HG03520 (cell line): ENCODE measurements around the gene ADGRV1.

ENCODE experiments used
- ATAC-seq: cut with Tn5 transposase; IDR thresholded peaks from one replicate; pipeline ENCODE4 v1.9.1; 2021; ENCODE audit warnings: mild to moderate bottlenecking, moderate library complexity; ENCODE audit not compliant: unreplicated experiment

Gene ADGRV1

DNA sequence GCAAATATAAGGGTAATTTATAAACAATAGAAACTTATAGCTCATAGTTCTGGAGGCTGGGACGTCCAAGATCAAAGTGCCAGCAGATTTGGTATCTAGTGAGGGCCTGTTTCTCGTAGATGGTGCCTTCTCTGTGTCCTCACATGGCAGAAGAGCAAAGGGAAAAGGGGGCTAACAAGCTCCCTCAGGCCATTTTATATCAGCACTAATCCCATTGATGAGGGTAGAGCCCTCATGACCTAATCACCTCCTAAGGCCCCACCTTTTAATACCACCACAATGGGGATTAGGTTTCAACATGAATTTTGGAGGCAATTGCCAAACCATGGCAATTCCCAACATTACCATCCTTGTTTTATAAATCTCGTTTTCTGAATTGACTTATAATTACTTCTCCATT, 564.7 kb downstream of the ADGRV1 start:
- no peak for ATAC-seq

GRCh38 chr5:91123901-91124300, 565.3 kb downstream of the ADGRV1 start:
- no peak for ATAC-seq

- no peak for ATAC-seq
These were observed 567.3 kb downstream of the ADGRV1 start for GRCh38 chr5:91125916-91126315.

GRCh38 chr5:91126448-91126847, 567.9 kb downstream of the ADGRV1 start:
- ATAC-seq, result no peak

DNA sequence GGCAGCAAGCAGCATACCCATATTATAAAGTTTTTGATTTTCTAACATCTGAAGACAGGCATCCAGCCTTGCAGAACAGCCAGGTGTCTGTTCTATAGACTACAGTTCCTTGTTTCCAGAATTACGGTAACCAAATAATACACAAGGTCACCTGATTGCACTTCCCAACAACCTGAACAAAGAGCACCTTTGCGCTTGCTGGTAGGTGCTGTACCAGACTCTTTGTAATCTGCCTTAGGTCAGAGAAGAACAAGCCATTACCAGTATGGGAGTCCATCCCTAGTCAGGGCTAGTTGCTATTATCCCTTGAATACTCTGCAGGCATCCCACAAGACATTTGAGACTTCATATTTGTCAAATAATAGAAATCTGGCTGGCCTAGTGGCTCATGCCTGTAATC, 568.3 kb downstream of the ADGRV1 start:
- ATAC-seq, result no peak

- no peak for ATAC-seq
These were observed 569.0 kb downstream of the ADGRV1 start for GRCh38 chr5:91127456-91128081.

DNA sequence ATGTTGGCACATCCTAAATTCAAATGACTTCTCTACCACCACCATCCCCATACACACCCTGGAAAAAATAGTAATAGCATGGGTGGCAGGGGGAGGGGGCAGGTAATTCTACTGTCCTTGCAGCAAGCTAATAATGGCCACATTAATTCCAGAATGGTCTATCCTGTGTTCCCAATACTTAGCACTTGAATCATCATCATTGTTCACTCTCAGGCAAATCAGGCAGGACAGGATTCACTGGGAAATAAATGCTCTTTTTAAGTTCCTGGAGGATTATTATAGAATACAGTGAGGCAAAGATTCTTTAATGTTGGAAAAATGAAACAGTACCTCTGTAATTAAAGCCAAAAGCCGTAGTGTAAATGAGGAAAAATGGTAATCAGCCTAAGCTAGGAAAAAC, 570.0 kb downstream of the ADGRV1 start:
- ATAC-seq, result no peak

GRCh38 chr5:91129748-91130147, 571.2 kb downstream of the ADGRV1 start:
- ATAC-seq, result no peak

GRCh38 chr5:91130759-91131158, 572.2 kb downstream of the ADGRV1 start:
- no peak for ATAC-seq

DNA sequence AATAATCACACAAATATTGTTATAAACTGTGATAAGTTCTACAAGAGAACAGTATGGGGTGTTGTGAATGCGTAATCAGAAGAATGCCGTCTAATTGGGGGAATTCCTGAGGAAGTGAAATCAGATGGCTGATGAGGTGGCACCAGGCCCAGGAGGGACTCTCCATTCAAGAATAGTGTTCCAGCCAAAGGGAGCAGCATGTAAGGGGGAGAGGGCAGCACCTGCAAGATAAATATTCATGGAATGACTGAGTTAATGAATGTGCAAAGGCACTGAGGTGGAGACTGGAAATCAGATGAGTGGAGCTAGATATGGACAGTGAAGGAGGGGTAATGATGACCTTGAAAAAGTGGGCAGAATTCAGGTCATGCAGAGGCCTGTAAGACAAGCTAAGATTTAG, 574.0 kb downstream of the ADGRV1 start:
- peak; percentile 59 for ATAC-seq

- no peak for ATAC-seq
These were observed 574.6 kb downstream of the ADGRV1 start for GRCh38 chr5:91133183-91133582.

DNA sequence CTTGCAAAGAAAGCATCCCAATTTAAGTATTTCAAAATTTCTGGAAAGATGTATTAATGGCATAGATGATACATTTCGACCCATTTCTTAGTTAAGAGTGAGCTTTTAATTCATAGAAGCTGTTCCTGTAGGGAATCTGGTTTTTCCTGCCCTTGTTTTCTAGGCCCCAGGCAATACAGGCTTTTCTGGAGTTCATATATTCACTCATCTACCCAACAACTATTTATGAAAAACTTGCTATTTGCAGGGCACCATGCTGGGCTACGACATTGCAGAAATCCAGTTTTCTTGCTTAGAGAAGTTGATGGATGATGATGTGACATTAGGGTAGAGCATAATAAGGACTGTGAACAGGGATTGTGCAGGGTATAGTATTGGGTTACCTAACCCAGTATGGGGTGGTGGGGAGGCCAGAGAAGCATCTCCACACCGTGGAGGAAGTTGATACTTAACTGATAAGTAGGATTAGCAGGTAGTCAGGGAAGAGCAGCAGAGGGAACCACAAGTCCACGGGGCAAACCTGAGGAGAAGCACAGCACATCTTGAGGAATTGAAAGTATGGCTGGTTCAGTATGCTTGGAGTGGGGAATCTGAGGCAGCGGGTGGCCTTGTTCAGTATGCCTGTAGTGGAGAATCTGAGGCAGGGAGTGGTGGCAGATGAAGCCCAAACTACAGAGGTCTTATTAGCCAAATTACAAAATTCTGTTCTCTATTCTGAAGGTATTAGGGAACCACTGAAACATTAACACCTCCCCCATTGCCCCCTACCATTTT, 577.1 kb downstream of the ADGRV1 start:
- ATAC-seq, result no peak

- no peak for ATAC-seq
These were observed 577.7 kb downstream of the ADGRV1 start for GRCh38 chr5:91136271-91136670.

GRCh38 chr5:91137647-91138046, 579.0 kb downstream of the ADGRV1 start:
- ATAC-seq, result no peak

- ATAC-seq, result no peak
These were observed 581.1 kb downstream of the ADGRV1 start for GRCh38 chr5:91139572-91140200.

GRCh38 chr5:91140657-91141056, 582.1 kb downstream of the ADGRV1 start:
- ATAC-seq, result no peak

DNA sequence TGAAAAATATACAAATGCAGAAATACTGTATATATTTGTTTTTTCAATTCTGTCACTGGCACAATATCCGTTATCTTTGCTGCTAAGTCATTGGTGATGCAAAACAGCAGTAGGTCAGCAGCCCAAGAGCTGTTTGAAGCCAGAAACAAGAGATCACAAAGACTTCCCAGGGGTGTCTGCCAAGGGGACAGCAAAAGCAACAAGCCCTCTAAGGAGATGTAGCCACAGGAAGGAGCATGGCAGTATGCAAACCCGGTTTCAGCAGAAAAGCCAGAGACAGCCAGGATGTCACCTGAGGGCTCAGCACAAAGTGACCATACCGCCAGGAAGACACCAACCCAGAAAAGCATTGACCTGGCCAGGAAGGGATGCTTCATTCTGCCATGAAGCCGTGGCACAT, 583.0 kb downstream of the ADGRV1 start:
- no peak for ATAC-seq

- ATAC-seq, result no peak
These were observed 583.8 kb downstream of the ADGRV1 start for GRCh38 chr5:91142386-91142785.

GRCh38 chr5:91142819-91143218, 584.2 kb downstream of the ADGRV1 start:
- ATAC-seq, result no peak

DNA sequence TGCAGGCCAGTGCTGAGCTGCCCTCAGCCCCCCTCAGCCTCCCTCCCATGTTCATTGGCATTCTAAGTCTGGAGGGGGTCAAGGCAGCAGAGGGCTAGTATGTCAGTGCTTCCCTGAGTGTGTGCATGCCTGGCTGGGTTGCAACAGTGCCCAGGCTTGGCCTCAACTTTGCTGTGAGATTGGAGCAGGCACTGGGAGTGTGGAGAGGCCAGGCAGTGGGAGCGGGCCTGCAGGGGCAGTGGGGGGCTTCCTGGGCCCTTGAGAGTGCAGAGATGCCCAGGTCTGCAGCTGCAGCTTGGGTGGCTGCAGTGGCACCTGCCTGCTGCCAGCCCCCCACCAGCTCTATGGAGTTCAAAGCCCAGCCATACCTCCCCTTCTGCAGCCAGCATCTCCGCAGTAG, 585.2 kb downstream of the ADGRV1 start:
- no peak for ATAC-seq

- no peak for ATAC-seq
These were observed 586.1 kb downstream of the ADGRV1 start for GRCh38 chr5:91144491-91145332.

DNA sequence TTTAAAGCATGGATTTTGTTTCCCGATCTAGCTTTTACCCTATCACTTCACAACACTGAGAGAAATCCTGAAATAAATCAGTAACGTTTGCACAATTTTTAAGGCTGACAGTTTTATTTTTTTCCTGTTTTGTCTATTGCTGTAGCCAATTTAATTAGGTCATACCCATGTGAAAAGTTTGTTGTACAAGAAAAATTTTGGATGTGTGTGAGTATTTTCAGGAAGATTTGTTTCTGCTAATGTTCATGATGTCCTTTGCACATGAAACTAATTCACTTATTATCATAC, 586.7 kb downstream of the ADGRV1 start:
- no peak for ATAC-seq
